HepG2 (cell line): ENCODE measurements around the gene OTUB2. TPM values are rescaled to one million over a fixed set of nuclear protein-coding genes. Genes with fewer than 3 reads are reported as not detected.

Experiments
- CEBPB ChIP-seq: IDR thresholded peaks from 2 replicates; pipeline ENCODE4 v1.6.1; 2011; ENCODE audit warnings: low read depth, low read length, improper control_type of control experiment, borderline replicate concordance
- KAT8 ChIP-seq: IDR thresholded peaks from 2 replicates; pipeline ENCODE4 v1.6.1; 2016; ENCODE audit warnings: missing genetic modification reagents, missing compliant biosample characterization
- MBD4 ChIP-seq: IDR thresholded peaks from 2 replicates; pipeline ENCODE4 v1.6.1; 2012; ENCODE audit warnings: low read length, inconsistent platforms, borderline replicate concordance
- REXO4 ChIP-seq: sonication (generic); formaldehyde crosslinking; IDR thresholded peaks from 2 replicates; pipeline ENCODE4 v1.8.0; 2022; ENCODE audit warnings: missing genetic modification reagents, mild to moderate bottlenecking, borderline replicate concordance
- SOX6 ChIP-seq, 2 experiments: fragments of 450-650 bp in 1 of 2; sonication (generic) in 1 of 2; formaldehyde crosslinking in 1 of 2; IDR thresholded peaks; 2 replicates each; pipeline versions ENCODE4 v1.4.0 to v1.6.1; 2017 to 2020; ENCODE audit warnings: antibody characterized with exemption in 1 of 2, mild to moderate bottlenecking in 1 of 2, missing genetic modification reagents in 1 of 2
- ZMYM4 ChIP-seq: sonication (generic); formaldehyde crosslinking; IDR thresholded peaks from 2 replicates; pipeline ENCODE4 v1.8.1; 2023; ENCODE audit warnings: mild to moderate bottlenecking, missing genetic modification reagents
- ZNF24 ChIP-seq: fragments of 450-650 bp; IDR thresholded peaks from 2 replicates; pipeline ENCODE4 v1.6.1; 2017; ENCODE audit warnings: antibody characterized with exemption, mild to moderate bottlenecking
- ZNF446 ChIP-seq: sonication (generic); formaldehyde crosslinking; IDR thresholded peaks from 2 replicates; pipeline ENCODE4 v1.5.0; 2020; ENCODE audit warnings: mild to moderate bottlenecking, missing genetic modification reagents
- ZNF460 ChIP-seq: sonication (generic); formaldehyde crosslinking; IDR thresholded peaks from 2 replicates; pipeline ENCODE4 v1.5.1; 2020; ENCODE audit warnings: missing genetic modification reagents, mild to moderate bottlenecking, borderline replicate concordance
- ZNF709 ChIP-seq: sonication (generic); formaldehyde crosslinking; IDR thresholded peaks from 2 replicates; pipeline ENCODE4 v1.5.0; 2020; ENCODE audit warnings: mild to moderate bottlenecking, missing genetic modification reagents
- ZNF850 ChIP-seq: sonication (generic); formaldehyde crosslinking; conservative IDR thresholded peaks from 2 replicates; pipeline ENCODE4 v1.9.0; 2021; ENCODE audit warnings: mild to moderate bottlenecking, missing genetic modification reagents
- polyA plus RNA-seq, 8 experiments: library from polyadenylated mRNA; depleted of rRNA in 3 of 8; stranded (reverse) in 7 of 8; unstranded in 1 of 8; fragments of >200 nt; fragmentation: Illumina TruSeq in 4 of 8; extraction: Trizol in 4 of 8; gene quantifications; 2 replicates each; pipeline versions ENCODE4 v1.2.1 to v1.2.3, GENCODE V29; 2011 to 2016; ENCODE audit warnings: low read depth in 4 of 8, missing spikeins in 1 of 8, mixed read lengths in 1 of 8; ENCODE audit not compliant: insufficient read depth in 1 of 8
- total RNA-seq, 5 experiments: library from RNA; depleted of rRNA; stranded (reverse); fragments of >200 nt; fragmentation: Illumina TruSeq; extraction: Trizol; gene quantifications; 2 replicates each; pipeline ENCODE4 v1.2.3, GENCODE V29; 2016; ENCODE audit warnings: low read depth in 1 of 5
- TF ChIP-seq, protein P1 (sequence below): sonication (generic); formaldehyde crosslinking; IDR thresholded peaks from 2 replicates; pipeline ENCODE4 v1.4.0; 2020; ENCODE audit warnings: low read depth, missing genetic modification reagents
- TF ChIP-seq, protein P2 (sequence below): sonication (generic); formaldehyde crosslinking; IDR thresholded peaks from 2 replicates; pipeline ENCODE4 v1.4.0; 2020; ENCODE audit warnings: mild to moderate bottlenecking, missing genetic modification reagents
- TF ChIP-seq, protein P3 (sequence below): sonication (generic); formaldehyde crosslinking; IDR thresholded peaks from 2 replicates; pipeline ENCODE4 v1.4.0; 2020; ENCODE audit warnings: missing genetic modification reagents, borderline replicate concordance
- TF ChIP-seq, protein P4 (sequence below): sonication (generic); formaldehyde crosslinking; IDR thresholded peaks from 2 replicates; pipeline ENCODE4 v1.5.0; 2020; ENCODE audit warnings: mild to moderate bottlenecking, low read depth, missing genetic modification reagents, borderline replicate concordance
- TF ChIP-seq, protein P5 (sequence below): sonication (generic); formaldehyde crosslinking; IDR thresholded peaks from 2 replicates; pipeline ENCODE4 v1.8.0; 2022; ENCODE audit warnings: missing genetic modification reagents, mild to moderate bottlenecking, inconsistent platforms, borderline replicate concordance

The OTUB2 gene
- total and polyA plus RNA-seq, 2 of the 13 experiments (the other 11 are each of a cell fraction or from before 2014, with no cell fraction given): 2.2 to 2.4 TPM

DNA sequence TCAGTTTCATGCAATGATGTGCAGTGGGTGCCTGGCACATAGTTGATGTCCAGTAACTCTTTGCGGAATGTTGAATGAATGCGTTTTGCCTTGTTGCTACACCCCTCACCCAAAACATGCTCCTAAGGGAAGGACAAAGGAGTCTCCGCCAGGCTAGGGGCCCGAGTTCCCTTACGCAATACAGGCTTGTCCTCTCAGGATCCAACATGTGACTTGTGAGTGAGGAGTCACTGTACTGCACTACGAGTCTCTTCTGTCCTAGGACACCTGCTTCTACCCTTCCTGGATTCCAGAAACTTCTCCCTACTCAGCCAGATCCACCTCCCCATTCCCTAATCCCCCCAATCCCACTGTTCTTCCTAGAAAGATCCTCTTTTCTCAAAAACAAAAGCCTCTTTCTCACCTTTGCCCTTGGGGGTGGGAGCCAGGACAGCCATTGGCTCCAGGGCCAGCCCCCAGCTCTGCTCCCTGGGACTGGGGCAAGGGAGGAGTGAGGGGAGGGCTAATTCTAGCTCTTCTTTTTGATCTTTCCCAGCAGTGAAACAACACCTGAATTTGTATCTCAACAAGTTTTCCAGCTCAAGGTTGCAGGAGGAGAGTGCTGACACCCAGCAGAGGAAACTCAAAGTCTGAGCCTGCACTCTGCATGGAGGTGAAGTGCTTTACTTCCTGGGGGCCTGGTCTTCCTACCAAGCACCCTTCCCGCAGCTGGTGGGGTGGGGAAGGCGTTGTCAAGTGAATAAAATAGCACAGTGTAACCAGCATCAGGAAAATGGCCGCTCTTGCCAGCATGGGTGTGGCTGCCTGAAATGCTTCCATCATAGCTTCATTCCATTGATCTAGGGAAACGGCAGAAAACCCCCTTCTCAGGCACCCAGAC, 3.4 kb upstream of the OTUB2 start (continued):
- TF ChIP-seq, protein P1, sequence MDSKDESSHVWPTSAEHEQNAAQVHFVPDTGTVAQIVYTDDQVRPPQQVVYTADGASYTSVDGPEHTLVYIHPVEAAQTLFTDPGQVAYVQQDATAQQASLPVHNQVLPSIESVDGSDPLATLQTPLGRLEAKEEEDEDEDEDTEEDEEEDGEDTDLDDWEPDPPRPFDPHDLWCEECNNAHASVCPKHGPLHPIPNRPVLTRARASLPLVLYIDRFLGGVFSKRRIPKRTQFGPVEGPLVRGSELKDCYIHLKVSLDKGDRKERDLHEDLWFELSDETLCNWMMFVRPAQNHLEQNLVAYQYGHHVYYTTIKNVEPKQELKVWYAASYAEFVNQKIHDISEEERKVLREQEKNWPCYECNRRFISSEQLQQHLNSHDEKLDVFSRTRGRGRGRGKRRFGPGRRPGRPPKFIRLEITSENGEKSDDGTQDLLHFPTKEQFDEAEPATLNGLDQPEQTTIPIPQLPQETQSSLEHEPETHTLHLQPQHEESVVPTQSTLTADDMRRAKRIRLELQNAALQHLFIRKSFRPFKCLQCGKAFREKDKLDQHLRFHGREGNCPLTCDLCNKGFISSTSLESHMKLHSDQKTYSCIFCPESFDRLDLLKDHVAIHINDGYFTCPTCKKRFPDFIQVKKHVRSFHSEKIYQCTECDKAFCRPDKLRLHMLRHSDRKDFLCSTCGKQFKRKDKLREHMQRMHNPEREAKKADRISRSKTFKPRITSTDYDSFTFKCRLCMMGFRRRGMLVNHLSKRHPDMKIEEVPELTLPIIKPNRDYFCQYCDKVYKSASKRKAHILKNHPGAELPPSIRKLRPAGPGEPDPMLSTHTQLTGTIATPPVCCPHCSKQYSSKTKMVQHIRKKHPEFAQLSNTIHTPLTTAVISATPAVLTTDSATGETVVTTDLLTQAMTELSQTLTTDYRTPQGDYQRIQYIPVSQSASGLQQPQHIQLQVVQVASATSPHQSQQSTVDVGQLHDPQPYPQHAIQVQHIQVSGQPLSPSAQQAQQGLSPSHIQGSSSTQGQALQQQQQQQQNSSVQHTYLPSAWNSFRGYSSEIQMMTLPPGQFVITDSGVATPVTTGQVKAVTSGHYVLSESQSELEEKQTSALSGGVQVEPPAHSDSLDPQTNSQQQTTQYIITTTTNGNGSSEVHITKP (CRISPR knock-in tag): no peak
- TF ChIP-seq, protein P2, sequence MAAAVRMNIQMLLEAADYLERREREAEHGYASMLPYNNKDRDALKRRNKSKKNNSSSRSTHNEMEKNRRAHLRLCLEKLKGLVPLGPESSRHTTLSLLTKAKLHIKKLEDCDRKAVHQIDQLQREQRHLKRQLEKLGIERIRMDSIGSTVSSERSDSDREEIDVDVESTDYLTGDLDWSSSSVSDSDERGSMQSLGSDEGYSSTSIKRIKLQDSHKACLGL (CRISPR knock-in tag): 0 out of 2 replicates have a peak, but pooled peaks have one; percentile 34
- TF ChIP-seq KAT8 (CRISPR knock-in tag): 0 out of 2 replicates have a peak, but pooled peaks have one; percentile 13
- TF ChIP-seq CEBPB: peak; percentile 91
- no peak for TF ChIP-seq ZNF460 (CRISPR knock-in tag)
- 0 out of 2 replicates have a peak, but pooled peaks have one; percentile 11 for TF ChIP-seq ZNF446
- TF ChIP-seq, protein P3, sequence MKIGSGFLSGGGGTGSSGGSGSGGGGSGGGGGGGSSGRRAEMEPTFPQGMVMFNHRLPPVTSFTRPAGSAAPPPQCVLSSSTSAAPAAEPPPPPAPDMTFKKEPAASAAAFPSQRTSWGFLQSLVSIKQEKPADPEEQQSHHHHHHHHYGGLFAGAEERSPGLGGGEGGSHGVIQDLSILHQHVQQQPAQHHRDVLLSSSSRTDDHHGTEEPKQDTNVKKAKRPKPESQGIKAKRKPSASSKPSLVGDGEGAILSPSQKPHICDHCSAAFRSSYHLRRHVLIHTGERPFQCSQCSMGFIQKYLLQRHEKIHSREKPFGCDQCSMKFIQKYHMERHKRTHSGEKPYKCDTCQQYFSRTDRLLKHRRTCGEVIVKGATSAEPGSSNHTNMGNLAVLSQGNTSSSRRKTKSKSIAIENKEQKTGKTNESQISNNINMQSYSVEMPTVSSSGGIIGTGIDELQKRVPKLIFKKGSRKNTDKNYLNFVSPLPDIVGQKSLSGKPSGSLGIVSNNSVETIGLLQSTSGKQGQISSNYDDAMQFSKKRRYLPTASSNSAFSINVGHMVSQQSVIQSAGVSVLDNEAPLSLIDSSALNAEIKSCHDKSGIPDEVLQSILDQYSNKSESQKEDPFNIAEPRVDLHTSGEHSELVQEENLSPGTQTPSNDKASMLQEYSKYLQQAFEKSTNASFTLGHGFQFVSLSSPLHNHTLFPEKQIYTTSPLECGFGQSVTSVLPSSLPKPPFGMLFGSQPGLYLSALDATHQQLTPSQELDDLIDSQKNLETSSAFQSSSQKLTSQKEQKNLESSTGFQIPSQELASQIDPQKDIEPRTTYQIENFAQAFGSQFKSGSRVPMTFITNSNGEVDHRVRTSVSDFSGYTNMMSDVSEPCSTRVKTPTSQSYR (CRISPR knock-in tag): no peak
- no peak for TF ChIP-seq ZNF709 (CRISPR knock-in tag)
- TF ChIP-seq REXO4 (CRISPR knock-in tag): no peak
- no peak for TF ChIP-seq ZNF24
- TF ChIP-seq ZMYM4: no peak
- no peak for TF ChIP-seq MBD4
- no peak for TF ChIP-seq ZNF850 (CRISPR knock-in tag)
- TF ChIP-seq, protein P4, sequence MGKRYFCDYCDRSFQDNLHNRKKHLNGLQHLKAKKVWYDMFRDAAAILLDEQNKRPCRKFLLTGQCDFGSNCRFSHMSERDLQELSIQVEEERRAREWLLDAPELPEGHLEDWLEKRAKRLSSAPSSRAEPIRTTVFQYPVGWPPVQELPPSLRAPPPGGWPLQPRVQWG (CRISPR knock-in tag): no peak
- no peak for TF ChIP-seq SOX6 (IDR thresholded peaks at IDR 0.05)
- TF ChIP-seq SOX6 (CRISPR knock-in tag; IDR thresholded peaks at IDR 0.05): peak; percentile 50
- TF ChIP-seq, protein P5, sequence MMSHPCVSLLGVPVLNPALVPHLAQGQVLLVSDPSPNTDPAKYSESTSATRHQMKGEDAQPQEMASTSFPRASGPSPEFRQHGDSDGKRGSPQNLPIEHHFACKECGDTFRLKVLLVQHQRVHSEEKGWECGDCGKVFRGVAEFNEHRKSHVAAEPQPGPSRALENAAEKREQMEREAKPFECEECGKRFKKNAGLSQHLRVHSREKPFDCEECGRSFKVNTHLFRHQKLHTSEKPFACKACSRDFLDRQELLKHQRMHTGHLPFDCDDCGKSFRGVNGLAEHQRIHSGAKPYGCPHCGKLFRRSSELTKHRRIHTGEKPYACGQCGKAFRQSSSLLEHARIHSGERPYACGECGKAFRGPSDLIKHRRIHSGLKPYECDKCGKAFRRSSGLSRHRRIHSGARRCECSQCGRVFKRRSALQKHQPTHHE (CRISPR knock-in tag): 0 out of 2 replicates have a peak, but pooled peaks have one; percentile 53
